A673 (cell line): ENCODE results near the gene HES5.

Experiments used
- CTCF ChIP-seq: fragments of 300-800, 200-600 bp; sonication (generic); conservative IDR thresholded peaks from 2 replicates; pipeline ENCODE4 v1.5.1; 2017; ENCODE audit warnings: low read depth, mild to moderate bottlenecking, antibody characterized with exemption, low read length, moderate library complexity, mixed read lengths
- EZH2 ChIP-seq: fragments of 200-600 bp; sonication (generic); IDR thresholded peaks from 2 replicates; pipeline ENCODE4 v1.6.1; 2017; ENCODE audit warnings: borderline replicate concordance, low read depth, mild to moderate bottlenecking, mixed read lengths, antibody characterized with exemption, low read length; ENCODE audit not compliant: poor library complexity, severe bottlenecking

- TF ChIP-seq EZH2 = no peak
- no peak for TF ChIP-seq CTCF
Measured at GRCh38 chr1:2498648-2499047, 31.4 kb downstream of the HES5 start.
